Spleen (tissue), 11 donors: ENCODE measurements around the gene MYL3. TPM values are rescaled to one million over a fixed set of nuclear protein-coding genes. Genes with fewer than 3 reads are reported as not detected.
A peak's percentile ranks its signal among the peaks of the same experiment; 100 is the strongest.

Experiments used
- DNase-seq: peaks from one replicate; pipeline ENCODE4 v3.0.0-alpha.2; 2020
- H3K27ac ChIP-seq, 8 donors: fragments of 200-600 bp; sonication (generic) in 7 of 8; 1 replicate in 4 of 8; 2 replicates in 4 of 8; pipeline versions ENCODE4 v1.5.0 to v1.8.0; 2016 to 2021; ENCODE audit warnings: inconsistent platforms in 4 of 8, mild to moderate bottlenecking in 4 of 8, moderate library complexity in 1 of 8
- H3K27me3 ChIP-seq, 7 donors: fragments of 200-600 bp; sonication (generic) in 6 of 7; replicated peaks in 1 of 7; 1 replicate in 4 of 7; 2 replicates in 3 of 7; pipeline versions ENCODE4 v1.5.0 to v1.8.0; 2016 to 2021; ENCODE audit warnings: inconsistent platforms in 3 of 7, mild to moderate bottlenecking in 1 of 7
- H3K36me3 ChIP-seq, 6 donors: fragments of 200-600 bp; sonication (generic) in 5 of 6; 1 replicate in 4 of 6; 2 replicates in 2 of 6; pipeline versions ENCODE4 v1.5.0 to v1.8.0; 2016 to 2021; ENCODE audit warnings: inconsistent platforms in 2 of 6
- H3K4me1 ChIP-seq, 6 donors: fragments of 200-600 bp; sonication (generic) in 5 of 6; 1 replicate in 3 of 6; 2 replicates in 3 of 6; pipeline versions ENCODE4 v1.5.0 to v1.8.0; 2016 to 2021; ENCODE audit warnings: inconsistent platforms in 3 of 6
- H3K4me3 ChIP-seq, 8 donors: fragments of 200-600 bp; sonication (generic) in 7 of 8; 1 replicate in 4 of 8; 2 replicates in 4 of 8; pipeline versions ENCODE4 v1.5.0 to v1.8.0; 2016 to 2021; ENCODE audit warnings: inconsistent platforms in 4 of 8, mild to moderate bottlenecking in 4 of 8, moderate library complexity in 2 of 8
- H3K9me3 ChIP-seq, 8 donors: fragments of 200-600 bp; sonication (generic) in 7 of 8; 1 replicate in 4 of 8; 2 replicates in 4 of 8; pipeline versions ENCODE4 v1.5.0 to v1.8.0; 2016 to 2021; ENCODE audit warnings: inconsistent platforms in 4 of 8
- POLR2A ChIP-seq, 3 donors: fragments of 450-650 bp; IDR thresholded peaks; one replicate each; pipeline ENCODE4 v1.5.1; 2017; ENCODE audit warnings: antibody characterized with exemption in 3 of 3, mild to moderate bottlenecking in 1 of 3
- POLR2AphosphoS5 ChIP-seq, 3 donors: sonication (generic); formaldehyde crosslinking; IDR thresholded peaks; one replicate each; pipeline ENCODE4 v1.5.1; 2017; ENCODE audit warnings: antibody characterized with exemption in 3 of 3
- WGBS, 5 donors: extraction: QIAGEN DNeasy Blood & Tissue Kit in 3 of 5; methylation state at CpG; one replicate each; pipeline versions ENCODE4 v1.1.5 to v1.1.7; 2013 to 2018; 5-methylcytosine and 5-hydroxymethylcytosine counted together
- intact Hi-C: fragments of 100-400 bp; cut with DNase I; formaldehyde crosslinking; loops from one replicate; pipeline ENCODE4 v1.15.0; 2023; ENCODE audit warnings: low total_unique reads
- polyA plus RNA-seq, 3 donors: library from polyadenylated mRNA; stranded (reverse); fragments of 200-250 nt; gene quantifications; one replicate each; pipeline ENCODE4 v1.2.1, GENCODE V29; 2013
- total RNA-seq, 7 donors: library from RNA; depleted of rRNA in 3 of 7; stranded (reverse); fragments of >200 nt in 3 of 7; fragmentation: NEBNext Ultra II Directional in 4 of 7; extraction: Animal tissue kit (Norgen Biotek cat#: 25700) in 4 of 7; gene quantifications; one replicate each; pipeline versions ENCODE4 v1.1.0 to v1.2.1, GENCODE V29; 2016 to 2021
- TF ChIP-seq, protein P1 (sequence below), 11 experiments: fragments of 200-600 bp in 7 of 11; fragments of 450-650 bp in 4 of 11; sonication (generic) in 4 of 11; IDR thresholded peaks in 8 of 11; conservative IDR thresholded peaks in 3 of 11; 1 replicate in 7 of 11; 2 replicates in 4 of 11; pipeline versions ENCODE4 v1.4.0 to v1.8.0; 2016 to 2021; ENCODE audit warnings: antibody characterized with exemption in 11 of 11, inconsistent platforms in 4 of 11, mild to moderate bottlenecking in 1 of 11
- donor health status: healthy with polysubstance abuse.
- donor health status: DM: no; HTN: no; CAD: no; lungs with moderate emphysema.
- donor health status: DM: no; HTN: no; CAD: no.
- donor health status: Bipolar disorder and iron deficiency.
- donor health status: healthy.
- donor health status: DM: no; HTN: no; CAD: no.
- donor health status: DM: yes; HTN: yes; CAD: no.

The MYL3 gene
- total and polyA plus RNA-seq, 10 donors = 1.9 to 16.2 (median 6.0) TPM

DNA sequence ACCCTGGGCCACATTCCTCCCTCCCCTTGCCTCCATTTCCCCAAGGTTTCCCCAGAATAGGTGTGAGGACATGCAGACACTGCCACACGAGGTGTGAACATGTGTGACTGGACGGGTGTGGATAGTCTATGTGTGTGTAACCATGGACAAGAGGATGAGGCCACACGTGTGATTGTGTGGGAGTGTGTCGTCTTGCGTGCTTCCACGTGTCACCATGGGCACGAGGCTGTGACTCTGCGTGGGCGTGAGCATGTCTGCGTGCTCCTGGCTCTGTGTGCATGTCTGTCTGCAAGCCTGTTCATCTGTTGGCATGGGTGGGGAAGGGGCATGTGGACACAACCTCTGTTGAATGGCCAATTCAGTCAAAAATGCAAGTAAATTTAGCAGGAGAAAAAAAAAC lies 6.2 kb upstream of the MYL3 start:
- peak in 1 of 3 donors; percentile 53 for TF ChIP-seq POLR2AphosphoS5 (IDR thresholded peaks at IDR 0.05)
- TF ChIP-seq, protein P1, sequence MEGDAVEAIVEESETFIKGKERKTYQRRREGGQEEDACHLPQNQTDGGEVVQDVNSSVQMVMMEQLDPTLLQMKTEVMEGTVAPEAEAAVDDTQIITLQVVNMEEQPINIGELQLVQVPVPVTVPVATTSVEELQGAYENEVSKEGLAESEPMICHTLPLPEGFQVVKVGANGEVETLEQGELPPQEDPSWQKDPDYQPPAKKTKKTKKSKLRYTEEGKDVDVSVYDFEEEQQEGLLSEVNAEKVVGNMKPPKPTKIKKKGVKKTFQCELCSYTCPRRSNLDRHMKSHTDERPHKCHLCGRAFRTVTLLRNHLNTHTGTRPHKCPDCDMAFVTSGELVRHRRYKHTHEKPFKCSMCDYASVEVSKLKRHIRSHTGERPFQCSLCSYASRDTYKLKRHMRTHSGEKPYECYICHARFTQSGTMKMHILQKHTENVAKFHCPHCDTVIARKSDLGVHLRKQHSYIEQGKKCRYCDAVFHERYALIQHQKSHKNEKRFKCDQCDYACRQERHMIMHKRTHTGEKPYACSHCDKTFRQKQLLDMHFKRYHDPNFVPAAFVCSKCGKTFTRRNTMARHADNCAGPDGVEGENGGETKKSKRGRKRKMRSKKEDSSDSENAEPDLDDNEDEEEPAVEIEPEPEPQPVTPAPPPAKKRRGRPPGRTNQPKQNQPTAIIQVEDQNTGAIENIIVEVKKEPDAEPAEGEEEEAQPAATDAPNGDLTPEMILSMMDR (IDR thresholded peaks at IDR 0.05 in 8 of 11, conservative IDR thresholded peaks at IDR 0.05 in 3 of 11) = no peak
- TF ChIP-seq POLR2A (IDR thresholded peaks at IDR 0.05) = no peak

GRCh38 chr3:46868948-46869347 lies 5.7 kb upstream of the MYL3 start:
- TF ChIP-seq POLR2A (IDR thresholded peaks at IDR 0.05) = no peak
- TF ChIP-seq POLR2AphosphoS5 (IDR thresholded peaks at IDR 0.05) = peak in 1 of 3 donors; percentile 61
- Histone ChIP-seq H3K27me3 (peaks cover 0 to 21% (median 0%) of the 10 kb centered on the region in 7 donors), H3K27ac (peak overlapping the region in 7 of 8 donors; percentile 38 to 69 (median 63)), H3K9me3 (no peaks in the 10 kb centered on the region), H3K36me3 (no peaks in the 10 kb centered on the region), H3K4me1 (peaks cover 5 to 97% (median 39%) of the 10 kb centered on the region in 6 donors), H3K4me3 (no peak overlapping the region)
- WGBS, 5 donors = 72 to 82% (median 77%) methylated on average over 5 to 7 of the region's 7 CpGs
- intact Hi-C loops = no loop called here
- no peak for DNase-seq

More for the DNA sequence above, 6.2 kb upstream of the MYL3 start:
- no peaks in the 10 kb centered on the region for H3K9me3 ChIP-seq
- H3K27ac ChIP-seq = peak overlapping the region in 6 of 8 donors; percentile 38 to 68 (median 56)
- H3K27me3 ChIP-seq = peaks cover 0 to 21% (median 0%) of the 10 kb centered on the region in 7 donors
- 72 to 78% (median 73%) methylated on average over 10 of the region's 10 CpGs for WGBS, 5 donors
- no peak for DNase-seq
- no peak overlapping the region for H3K4me3 ChIP-seq
- intact Hi-C loops = no loop called here
- peaks cover 8 to 99% (median 43%) of the 10 kb centered on the region in 6 donors for H3K4me1 ChIP-seq
- no peaks in the 10 kb centered on the region for H3K36me3 ChIP-seq

DNA sequence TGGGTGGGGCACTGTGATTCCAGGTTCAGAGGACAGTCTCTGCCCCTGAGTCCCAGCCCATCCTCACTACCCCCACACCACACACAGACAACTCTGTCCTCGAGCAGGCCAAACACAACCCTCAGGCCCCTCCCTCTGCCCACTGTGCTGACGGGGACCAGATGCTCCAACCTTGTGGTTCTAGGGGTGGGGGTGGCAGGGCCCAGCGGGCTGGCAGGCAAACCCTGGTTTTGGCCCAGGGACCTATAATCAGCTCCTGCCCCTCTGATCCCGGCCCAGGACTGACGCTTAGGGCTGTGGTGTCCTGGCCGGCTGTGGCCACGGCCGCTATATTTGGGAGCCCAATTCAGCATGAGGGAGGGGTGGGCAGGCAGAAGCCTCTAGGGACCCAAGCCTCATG lies 5.0 kb upstream of the MYL3 start:
- 62 to 93% (median 79%) methylated on average over 3 to 8 of the region's 8 CpGs for WGBS, 5 donors
- H3K4me1 ChIP-seq = peaks cover 4 to 90% (median 33%) of the 10 kb centered on the region in 6 donors
- no peaks in the 10 kb centered on the region for H3K9me3 ChIP-seq
- peak overlapping the region in 7 of 8 donors; percentile 48 to 69 (median 63) for H3K27ac ChIP-seq
- H3K36me3 ChIP-seq = no peaks in the 10 kb centered on the region
- TF ChIP-seq, protein P1 (IDR thresholded peaks at IDR 0.05 in 8 of 11, conservative IDR thresholded peaks at IDR 0.05 in 3 of 11) = no peak
- TF ChIP-seq POLR2A (IDR thresholded peaks at IDR 0.05) = no peak
- no peak for TF ChIP-seq POLR2AphosphoS5 (IDR thresholded peaks at IDR 0.05)
- DNase-seq = no peak
- H3K27me3 ChIP-seq = peaks cover 0 to 21% (median 0%) of the 10 kb centered on the region in 7 donors
- H3K4me3 ChIP-seq = no peak overlapping the region
- intact Hi-C loops = no loop called here

- 50 to 86% (median 79%) methylated on average over 3 to 15 of the region's 15 CpGs for WGBS, 5 donors
- H3K4me3 ChIP-seq = no peak overlapping the region
- H3K27ac ChIP-seq = peak overlapping the region; percentile 14 to 69 (median 62)
- no peaks in the 10 kb centered on the region for H3K36me3 ChIP-seq
- peaks cover 0 to 83% (median 28%) of the 10 kb centered on the region in 6 donors for H3K4me1 ChIP-seq
- H3K27me3 ChIP-seq = peaks cover 0 to 16% (median 0%) of the 10 kb centered on the region in 7 donors
- intact Hi-C loops = no loop called here
- no peak for DNase-seq
- TF ChIP-seq POLR2A (IDR thresholded peaks at IDR 0.05) (no peak), POLR2AphosphoS5 (IDR thresholded peaks at IDR 0.05) (peak; percentile 50 to 84 (median 71))
- TF ChIP-seq, protein P1 (IDR thresholded peaks at IDR 0.05 in 8 of 11, conservative IDR thresholded peaks at IDR 0.05 in 3 of 11) = no peak
- H3K9me3 ChIP-seq = no peaks in the 10 kb centered on the region
These were observed 4.3 kb upstream of the MYL3 start for GRCh38 chr3:46867550-46867898.
